NCI-H2227 treated with DMSO at 0.1 percent for 48 hours (cell line): ENCODE results near the gene TRPV4.

ENCODE experiments used
- DNase-seq: peaks from one replicate; lab custom pipeline; 2025; lab: John Stamatoyannopoulos, UW

TRPV4 gene

DNA sequence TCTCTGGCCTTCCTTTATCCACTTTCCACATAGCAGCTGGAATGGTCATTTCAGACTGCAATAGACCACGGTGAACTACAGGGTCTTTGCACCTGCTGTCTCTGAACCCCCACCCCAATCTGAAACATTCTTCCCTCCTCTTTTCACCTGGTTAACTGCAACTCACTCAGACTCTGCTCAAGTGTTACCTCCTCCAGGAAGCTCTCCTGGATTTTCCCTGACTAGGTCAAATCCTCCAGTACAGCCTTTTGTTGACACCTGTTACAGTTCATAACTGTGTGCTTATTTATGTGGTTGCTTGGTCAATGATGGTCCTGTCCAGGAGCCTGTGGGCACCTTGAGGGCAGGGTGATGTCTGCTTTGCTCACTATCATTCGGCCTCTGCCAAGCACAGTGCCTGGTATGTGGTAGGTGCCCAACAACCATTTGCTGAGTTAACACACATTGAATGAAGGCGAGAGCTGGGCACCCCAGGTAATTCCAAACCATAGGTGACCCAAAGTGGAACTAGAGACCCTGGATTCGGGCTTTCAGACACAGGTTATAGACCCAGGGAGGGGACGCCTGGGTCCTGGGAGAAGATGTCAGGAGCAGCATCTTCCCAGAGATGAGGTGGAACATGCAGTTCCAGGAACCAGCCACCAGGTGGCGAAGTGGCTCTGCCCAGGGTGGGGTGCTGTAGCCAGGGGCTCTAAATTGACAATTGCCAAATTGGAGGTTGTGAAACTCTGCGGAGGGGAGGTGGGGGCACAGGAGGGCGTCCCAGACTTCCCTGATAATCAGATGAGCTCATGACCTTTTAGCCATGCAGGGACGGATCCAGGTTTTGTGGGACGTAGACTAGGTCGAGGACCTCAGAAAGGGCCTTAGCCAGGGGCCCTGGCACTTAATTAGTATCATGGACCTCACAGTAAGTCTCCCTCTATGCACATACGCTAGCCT, 28.1 kb downstream of the TRPV4 start:
- peak; percentile 35 for DNase-seq

DNA sequence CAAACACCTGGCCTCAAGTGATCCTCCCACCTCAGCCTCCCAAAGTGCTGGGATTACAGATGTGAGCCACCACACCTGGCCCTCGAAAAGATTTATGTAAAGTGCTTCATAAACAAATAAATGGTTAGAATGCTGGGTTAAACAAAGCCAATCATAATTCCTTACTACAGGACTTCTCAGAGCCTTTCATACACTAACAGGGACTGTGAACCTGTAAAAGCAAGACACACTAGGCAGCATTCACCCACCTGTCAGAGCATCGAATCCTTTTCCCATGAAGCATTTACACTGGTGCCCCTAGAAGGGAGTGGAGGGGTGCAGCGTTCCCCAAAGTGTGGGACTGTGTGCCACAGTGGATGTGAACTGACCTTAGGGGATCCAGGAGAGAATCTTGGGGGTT, 29.5 kb downstream of the TRPV4 start:
- DNase-seq: no peak

DNA sequence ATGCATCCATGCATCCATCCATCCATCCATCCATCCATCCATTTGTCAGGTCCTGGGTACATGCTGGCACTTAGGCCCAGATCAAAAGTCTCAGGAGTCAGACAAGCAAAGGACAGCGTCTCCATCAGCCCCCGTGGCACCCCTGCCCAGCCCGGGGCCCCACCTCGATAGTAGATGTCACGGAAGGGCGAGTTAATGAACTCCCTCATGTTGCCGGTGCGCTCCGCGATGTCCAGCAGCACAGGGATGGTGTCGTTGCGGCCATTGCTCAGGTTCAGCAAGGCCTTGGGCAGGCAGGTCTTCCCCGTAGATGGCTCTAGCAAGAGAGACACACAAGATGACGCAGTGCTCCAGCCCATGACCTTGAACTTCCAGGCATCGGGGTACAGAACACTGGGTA, 30.4 kb downstream of the TRPV4 start:
- DNase-seq: no peak

DNA sequence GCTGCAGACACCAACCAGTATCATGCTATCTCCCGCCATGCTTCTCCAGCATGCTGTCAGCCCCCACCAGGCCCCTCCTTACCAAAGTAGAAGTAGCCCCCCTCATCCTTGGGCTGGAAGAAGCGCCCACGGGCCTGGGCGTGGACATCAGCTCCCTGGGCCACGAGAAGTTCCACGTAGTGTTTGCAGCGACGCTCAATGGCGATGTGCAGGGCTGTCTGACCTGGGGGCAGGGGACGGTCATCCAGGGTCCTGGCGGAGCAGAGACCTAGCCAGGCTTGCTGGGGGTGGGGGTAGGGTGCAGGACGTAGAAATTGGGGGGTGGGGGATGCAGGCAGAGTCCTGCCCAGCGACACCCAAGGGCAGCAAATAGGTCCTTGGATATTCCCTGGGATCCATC, 32.7 kb downstream of the TRPV4 start:
- no peak for DNase-seq

DNA sequence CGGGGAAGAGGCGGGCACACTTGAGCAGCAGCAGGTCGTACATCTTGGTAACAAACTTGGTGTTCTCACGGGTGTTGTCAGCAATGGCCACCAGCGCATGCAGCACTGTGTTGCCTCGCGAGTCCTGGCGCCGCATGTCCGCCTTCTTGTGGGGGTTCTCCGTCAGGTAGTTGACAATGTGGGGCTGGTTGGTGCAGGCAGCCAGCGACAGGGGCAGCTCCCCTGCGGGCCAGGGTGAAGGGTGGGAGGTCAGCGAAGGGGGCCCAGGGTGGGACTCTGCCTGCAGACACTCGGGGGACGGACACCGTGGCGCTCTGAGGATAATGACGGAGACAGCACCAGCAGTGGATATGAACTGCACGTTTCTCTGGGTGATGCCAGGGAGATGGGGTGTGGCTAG, 34.5 kb downstream of the TRPV4 start:
- DNase-seq: no peak

DNA sequence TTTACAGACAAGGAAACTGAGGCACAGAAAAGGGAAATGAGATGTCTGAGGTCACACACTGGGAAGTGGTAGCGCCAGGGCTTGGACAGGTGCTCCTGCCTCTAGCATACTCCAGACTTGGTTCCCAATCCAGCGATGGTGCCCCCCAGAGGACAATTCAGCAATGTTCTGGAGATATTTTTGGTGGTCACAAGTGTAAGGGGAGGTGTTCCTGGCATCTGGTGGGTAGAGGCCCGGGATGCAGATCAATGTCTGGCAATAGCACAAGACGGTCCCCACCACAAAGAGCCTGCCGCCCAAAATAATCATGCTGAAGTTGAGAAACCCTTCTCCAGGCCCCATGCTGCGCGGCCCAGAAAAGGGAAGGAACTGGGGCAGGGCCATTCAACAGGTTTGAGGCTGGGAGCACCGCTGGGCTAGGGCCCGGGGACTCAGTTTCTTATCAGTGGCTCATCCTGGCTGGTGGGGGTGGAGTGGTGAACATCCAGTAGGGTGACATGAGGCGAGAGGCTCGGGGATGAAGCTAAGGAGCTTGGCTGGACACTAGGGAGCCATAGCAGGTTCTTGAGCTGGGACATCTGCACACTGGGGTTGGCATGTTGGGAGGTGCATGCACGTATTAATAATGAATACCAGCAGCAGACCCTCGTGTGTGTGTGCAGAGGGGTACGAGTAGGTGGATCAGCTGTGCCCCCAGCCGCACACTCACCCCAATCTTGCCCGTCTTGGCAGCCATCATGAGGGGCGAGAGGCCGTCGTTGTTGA, 35.1 kb downstream of the TRPV4 start:
- no peak for DNase-seq

DNA sequence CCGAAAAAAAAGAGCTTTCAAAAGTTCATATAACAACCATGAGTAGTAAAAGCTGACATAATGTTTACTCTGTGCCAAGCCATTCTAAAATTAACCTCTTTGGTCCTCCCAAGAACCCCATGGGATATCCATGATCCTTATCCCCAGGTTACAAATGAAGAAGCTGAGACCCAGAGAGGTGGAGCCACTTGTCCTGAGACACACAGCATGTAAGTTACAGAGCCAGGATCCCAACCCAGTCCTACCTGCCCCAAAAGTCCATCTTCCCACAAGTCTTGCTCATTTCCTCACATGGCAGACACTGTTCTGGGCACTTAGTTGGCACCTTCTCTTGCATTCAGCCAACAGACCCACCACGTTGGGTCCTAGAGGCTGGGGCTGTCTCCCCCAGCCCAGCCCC, 37.1 kb downstream of the TRPV4 start:
- no peak for DNase-seq

DNA sequence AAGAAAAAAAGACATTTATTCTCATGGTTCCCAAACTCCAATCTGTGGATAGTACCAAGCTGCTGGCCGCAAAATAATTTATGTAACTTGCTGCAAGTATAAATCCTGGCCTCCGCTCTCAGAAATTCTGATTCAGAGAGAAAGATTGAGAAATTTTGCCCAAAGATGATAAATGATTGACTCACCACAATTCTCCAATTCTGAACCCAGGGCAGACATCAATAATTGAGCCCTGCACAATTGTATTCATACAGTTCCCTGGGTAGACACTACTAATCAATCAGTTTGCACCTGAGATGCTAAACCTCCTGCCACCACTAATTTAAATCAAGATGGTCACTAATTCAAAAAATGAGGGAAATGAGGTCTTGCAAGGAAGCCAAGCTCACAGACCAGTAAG, 38.2 kb downstream of the TRPV4 start:
- DNase-seq: no peak

DNA sequence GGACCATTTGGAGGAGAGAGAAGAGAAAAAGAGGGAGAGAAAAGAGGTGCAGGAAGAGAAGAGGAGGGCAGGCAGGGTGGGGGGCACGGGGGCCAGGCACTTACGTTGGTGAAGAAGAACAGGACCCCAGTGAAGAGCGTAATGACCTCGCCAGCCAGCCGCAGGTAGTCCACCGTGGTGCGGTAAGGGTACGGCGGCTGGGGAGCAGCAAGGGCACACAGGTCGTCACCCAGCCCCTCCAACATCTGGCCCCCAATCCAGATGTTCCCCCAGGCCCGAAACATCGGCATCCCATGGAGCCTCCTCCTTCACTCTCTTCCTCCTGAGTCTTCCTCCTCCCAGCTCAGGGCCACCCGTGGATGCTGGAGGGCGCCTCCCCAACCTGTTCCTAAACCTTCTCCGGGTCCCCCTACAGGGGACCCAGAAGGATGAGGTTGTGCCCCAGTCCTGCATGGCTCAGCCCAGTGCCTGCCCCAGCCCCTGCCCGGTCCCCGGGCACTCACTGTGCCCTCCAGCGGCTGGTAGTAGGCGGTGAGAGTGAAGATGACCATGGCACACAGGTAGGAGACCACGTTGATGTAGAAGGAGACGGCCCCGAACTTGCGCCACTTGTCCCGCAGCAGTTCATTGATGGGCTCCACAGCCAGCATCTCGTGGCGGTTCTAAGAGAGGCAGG, 39.2 kb downstream of the TRPV4 start:
- no peak for DNase-seq

DNA sequence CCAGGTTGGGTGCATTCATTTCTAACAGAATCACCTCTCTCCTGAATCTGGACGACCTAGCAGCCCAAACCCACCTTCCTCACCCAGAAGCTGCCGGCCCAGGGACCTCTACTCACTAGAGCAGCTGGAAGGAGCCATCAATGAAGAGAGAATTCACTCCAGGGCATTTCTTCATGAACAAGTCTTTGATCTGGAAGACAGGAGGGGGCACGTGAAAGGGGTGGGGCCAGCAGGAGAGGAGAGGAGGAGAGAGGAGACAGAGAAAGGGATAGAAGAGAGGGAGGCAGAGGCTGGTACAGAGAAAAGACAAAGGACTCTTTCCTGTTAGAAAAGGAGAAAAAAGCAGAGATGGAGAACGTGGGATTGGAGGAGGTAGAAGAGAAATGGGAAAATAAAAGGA, 39.8 kb downstream of the TRPV4 start:
- DNase-seq: no peak

DNA sequence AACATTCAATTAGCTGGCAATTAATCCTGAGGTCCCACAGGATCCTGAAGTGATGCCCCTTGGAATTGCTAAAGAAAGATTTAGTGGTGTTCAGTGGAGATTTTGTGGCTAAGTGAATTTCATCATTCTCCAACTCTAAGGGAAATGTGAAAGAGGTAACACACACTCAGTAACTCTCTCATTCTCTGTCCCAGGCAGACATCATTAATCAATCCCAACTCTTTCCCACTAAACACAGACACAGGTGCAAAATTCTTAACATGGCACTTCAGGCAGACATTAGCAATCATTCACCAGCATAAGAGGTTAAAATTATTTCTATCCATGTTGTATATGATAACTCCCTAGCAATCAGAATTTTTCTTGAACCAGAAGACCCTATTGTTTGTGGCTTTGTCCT, 40.2 kb downstream of the TRPV4 start:
- no peak for DNase-seq

DNA sequence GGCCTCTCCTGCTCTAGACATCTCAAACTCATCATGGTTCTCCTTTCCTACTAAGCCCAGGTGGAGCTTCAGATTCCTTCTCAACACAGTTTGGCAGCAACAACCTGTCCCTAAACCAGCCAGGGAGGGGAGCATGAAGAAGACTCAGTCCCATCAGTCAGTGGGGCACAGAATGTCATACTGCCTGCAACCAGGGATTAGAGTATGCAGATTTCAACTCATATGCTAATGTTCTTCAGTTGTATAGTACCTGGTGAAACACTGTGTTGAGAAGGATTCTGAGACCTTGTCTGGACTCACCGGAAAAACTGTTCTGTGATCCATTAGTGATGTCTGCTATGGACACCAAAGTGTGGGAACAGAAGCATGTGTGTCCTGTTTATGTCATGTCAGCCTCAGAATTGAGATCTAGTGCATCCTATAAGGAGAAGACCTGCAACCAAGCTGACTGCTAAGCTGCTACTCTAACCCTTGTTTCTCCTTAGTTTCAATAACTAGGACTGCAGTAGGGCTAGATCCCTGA, 43.6 kb downstream of the TRPV4 start:
- no peak for DNase-seq

DNA sequence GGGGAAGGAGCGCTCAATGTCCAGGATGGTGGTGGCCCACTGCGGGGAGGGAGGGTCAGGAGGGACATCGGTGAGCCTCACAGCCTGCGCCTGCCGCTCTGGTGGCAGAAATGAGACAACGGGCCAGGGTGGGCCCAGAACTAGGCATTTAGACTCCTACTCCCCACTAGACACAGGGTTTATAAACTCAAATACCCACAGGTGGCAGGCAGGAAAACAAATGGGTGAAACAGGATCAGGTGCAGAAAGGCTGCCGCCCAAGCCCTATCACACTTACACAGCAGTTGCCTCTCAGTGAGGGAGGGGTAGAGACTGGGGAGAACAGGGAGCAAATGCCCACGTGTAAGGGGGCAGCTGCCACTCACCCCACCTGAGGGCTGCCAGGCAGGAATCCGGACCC, 46.4 kb downstream of the TRPV4 start:
- no peak for DNase-seq

DNA sequence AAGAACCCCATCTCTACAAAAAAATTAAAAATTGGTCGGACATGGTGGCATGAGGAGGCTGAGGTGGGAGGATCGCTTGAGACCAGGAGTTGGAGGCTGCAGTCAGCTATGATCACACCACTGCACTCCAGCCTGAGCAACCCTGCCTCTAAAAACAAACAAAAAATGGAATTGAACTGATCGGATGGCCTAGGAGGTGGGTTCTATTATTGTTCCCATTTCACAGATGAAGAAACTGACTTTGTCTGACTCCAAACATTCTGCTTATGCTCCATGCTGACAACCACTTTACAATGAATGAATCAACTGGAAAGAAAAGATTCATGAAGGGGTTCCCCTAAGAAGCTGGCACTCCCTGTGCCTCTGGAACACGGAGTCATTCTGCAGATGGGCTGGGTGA, 47.3 kb downstream of the TRPV4 start:
- no peak for DNase-seq

DNA sequence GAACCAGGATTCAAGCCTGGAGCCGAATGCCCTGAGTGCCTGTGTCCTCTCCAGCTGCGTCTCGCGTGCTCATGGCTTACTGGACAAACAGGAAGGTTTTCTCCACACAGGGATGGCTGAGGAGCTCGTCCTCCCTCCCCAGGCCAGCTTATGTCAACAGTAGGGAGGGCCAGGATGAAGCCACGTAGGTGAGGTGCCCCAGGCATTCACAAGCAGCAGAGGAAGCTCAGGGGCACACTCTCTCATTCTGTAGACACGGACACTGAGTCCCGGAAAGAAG, 49.3 kb downstream of the TRPV4 start:
- no peak for DNase-seq

DNA sequence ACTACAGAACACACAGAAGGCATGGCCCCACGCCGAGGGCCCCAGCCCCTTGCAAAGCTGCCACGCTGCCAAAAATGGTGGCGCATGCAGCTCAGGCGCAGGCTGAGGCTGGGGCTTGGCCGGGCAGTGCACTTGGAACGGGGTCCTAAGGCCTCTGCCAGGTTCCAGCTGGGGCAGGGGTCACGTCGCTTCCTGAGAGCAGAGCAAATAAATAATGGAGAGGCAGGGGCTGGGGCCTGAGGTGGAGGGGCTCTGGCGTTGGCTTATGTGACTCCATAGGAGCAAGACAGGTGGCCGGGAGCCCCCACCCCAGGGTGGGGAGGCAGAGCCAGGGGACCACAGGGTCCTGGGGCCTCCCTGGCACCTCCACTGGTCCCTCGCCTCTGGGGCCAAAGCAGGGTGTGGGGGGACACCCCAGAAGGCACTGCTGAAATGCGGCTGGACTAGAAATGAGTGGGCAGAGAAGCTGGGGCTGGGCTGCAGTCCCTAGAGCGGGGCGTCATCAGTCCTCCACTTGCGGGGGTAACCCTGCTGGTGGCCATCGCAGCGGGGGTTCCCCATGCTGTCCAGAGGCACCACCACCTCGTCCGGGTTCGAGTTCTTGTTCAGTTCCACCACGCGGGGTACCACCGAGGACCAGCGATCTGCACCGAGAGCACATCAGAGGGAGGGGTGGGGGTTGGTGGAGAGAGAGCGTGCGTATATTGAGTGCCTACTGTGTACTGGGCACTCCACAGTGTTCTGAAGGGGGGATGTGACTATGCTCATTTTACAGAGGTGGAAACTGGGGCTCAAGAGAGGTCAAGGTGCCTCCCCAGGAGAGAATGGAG, 49.8 kb downstream of the TRPV4 start:
- no peak for DNase-seq

DNA sequence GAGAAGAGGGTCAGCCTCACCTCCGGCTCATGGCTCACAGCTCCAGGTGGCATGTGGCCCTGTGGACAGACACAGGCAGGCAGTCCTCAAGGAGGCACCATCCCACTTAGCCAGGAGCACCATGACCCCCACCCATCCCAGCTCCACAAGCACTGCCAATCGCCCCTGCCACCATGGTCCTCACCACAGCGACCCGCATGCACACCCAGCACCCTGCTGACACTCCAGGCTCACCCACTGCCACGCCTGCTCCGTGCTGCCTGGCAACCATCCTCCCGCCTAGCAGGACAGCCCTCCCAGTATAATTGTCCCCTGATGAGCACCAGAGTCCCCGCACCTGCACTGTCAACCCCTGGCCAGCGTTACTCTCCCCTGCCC, 50.9 kb downstream of the TRPV4 start:
- DNase-seq: no peak

DNA sequence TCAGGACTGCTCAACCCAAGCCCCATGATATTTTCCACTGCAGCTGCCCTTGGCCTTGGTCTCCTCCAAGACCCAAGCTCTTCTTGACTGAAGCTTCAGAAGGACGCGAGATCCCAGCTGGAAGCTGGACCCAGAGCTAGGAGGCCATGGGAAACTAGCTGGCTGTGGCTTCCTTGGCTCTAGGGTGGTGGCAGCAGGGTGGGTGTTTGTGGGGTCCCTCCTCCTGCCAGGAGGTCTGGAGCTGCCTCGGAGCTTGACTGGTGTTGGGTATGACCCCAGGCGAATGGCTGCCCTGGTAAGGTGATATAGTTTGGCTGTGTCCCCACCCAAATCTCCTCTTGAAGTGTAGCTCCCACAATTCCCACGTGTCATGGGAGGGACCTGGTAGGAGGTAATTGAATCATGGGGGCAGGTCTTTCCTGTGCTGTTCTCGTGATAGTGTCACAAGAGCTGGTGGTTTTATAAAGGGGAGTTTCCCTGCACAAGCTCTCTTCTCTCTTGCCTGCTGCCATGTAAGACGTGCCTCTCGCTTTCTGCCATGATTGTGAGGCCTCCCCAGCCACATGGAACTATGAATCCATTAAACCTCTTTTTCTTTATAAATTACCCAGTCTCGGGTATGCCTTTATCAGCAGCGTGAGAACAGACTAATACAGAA, 51.4 kb downstream of the TRPV4 start:
- no peak for DNase-seq

DNA sequence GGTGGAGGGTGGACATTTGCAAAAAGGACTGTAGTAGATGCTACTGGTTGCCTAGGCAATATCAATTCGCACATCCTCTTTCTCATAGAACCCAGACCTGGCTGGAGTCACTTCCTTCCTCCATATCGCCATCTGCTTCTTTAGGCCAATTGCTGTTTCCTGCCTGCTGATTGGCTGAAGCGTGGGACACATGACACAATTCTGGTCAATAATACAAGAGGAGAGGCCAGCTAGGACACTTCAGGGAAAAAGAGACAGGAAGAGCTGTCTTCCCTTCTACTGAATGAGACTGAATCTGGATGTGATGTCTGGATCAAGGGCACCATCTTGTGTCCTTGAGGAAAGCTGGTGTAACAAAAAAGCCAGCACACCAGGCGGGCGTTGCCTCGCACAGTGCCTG, 53.8 kb downstream of the TRPV4 start:
- DNase-seq: no peak

DNA sequence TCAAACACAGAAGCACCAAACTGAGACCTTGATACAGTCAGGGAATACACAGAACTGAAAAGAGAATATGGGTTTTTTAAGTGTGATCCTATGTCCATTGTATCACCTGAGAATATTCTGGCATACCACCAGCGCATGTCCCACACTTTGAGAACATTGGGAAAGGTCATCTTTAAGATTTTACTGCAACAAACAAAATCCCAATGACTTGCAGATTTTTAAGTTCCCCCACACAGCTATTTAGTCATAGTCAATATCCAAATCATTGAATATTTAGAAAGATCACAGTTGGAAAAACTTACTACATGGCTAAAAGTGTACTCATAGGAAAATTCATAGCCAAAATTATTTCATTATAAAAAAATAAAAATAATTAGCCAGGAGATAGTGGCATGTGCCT, 54.5 kb downstream of the TRPV4 start:
- DNase-seq: no peak

DNA sequence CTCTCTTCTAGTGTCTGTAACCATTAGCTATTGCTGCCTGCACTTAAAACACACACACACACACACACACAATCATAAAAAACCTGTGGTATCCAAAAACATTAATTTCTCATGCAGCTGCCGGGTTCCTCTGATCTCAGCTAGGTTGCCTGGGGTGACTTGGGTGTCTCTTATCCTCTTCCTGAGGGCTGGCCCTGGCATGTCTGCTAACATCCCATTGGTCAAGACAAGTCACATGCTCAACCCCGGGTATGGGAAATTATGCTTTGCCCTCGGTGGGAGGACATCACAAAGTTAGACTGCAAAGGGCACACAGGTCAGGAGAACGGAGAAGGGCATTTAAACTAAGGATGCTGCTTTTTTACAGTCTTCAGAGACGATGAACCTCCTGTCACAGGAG, 55.7 kb downstream of the TRPV4 start:
- no peak for DNase-seq
